GM12873 (cell line): ENCODE measurements around the gene PRDM16.

Experiments
- CTCF ChIP-seq: IDR thresholded peaks from 2 replicates; pipeline ENCODE4 v1.5.1; 2012; ENCODE audit warnings: low read depth, mild to moderate bottlenecking, moderate library complexity, low read length, control low read depth; ENCODE audit not compliant: insufficient read depth; ENCODE audit errors: missing control alignments

The PRDM16 gene

GRCh38 chr1:3272321-3273045 lies 203.5 kb downstream of the PRDM16 start:
- no peak for TF ChIP-seq CTCF

GRCh38 chr1:3273447-3273846 lies 204.4 kb downstream of the PRDM16 start:
- no peak for TF ChIP-seq CTCF

GRCh38 chr1:3274972-3275371 lies 206.0 kb downstream of the PRDM16 start:
- TF ChIP-seq CTCF = no peak

GRCh38 chr1:3275471-3276340 lies 206.7 kb downstream of the PRDM16 start:
- no peak for TF ChIP-seq CTCF

GRCh38 chr1:3276341-3276800 lies 207.4 kb downstream of the PRDM16 start:
- no peak for TF ChIP-seq CTCF

GRCh38 chr1:3277011-3277471 lies 208.0 kb downstream of the PRDM16 start:
- TF ChIP-seq CTCF = no peak

GRCh38 chr1:3277623-3278022 lies 208.6 kb downstream of the PRDM16 start:
- TF ChIP-seq CTCF = no peak
